GM23338 (cell line): ENCODE results near the gene PLPPR5. TPM values are rescaled to one million over a fixed set of nuclear protein-coding genes. Genes with fewer than 3 reads are reported as not detected.

Experiments used
- ATAC-seq: fragments of 200-7000 bp; cut with Tn5 transposase; 3 replicates; pipeline ENCODE4 v1.9.1; 2020
- DNase-seq: peaks from one replicate; pipeline ENCODE4 v3.0.0-alpha.2; 2015; ENCODE audit warnings: low spot score
- H2AFZ ChIP-seq: fragments of 200-600 bp; sonication (generic); 2 replicates; pipeline ENCODE4 v1.8.0; 2016; ENCODE audit warnings: antibody characterized with exemption, mild to moderate bottlenecking, moderate library complexity
- H3F3A ChIP-seq: fragments of 200-600 bp; sonication (generic); replicated peaks from 2 replicates; pipeline ENCODE4 v1.8.0; 2017; ENCODE audit warnings: antibody characterized with exemption, mixed run types, low read depth
- H3K27ac ChIP-seq: fragments of 200-600 bp; sonication (generic); 2 replicates; pipeline ENCODE4 v1.6.1; 2016; ENCODE audit warnings: low read depth
- H3K27me3 ChIP-seq: fragments of 200-600 bp; sonication (generic); 2 replicates; pipeline ENCODE4 v1.8.0; 2016; ENCODE audit warnings: mild to moderate bottlenecking, mixed run types, moderate library complexity; ENCODE audit not compliant: insufficient read depth
- H3K36me3 ChIP-seq: fragments of 200-600 bp; sonication (generic); 2 replicates; pipeline ENCODE4 v1.8.0; 2016; ENCODE audit warnings: mild to moderate bottlenecking; ENCODE audit not compliant: insufficient read depth
- H3K4me1 ChIP-seq: fragments of 200-600 bp; sonication (generic); 2 replicates; pipeline ENCODE4 v1.8.0; 2016; ENCODE audit warnings: mild to moderate bottlenecking, moderate library complexity; ENCODE audit not compliant: insufficient read depth
- H3K4me2 ChIP-seq: fragments of 200-600 bp; sonication (generic); 2 replicates; pipeline ENCODE4 v1.7.1; 2017; ENCODE audit warnings: mixed run types
- H3K4me3 ChIP-seq: fragments of 200-600 bp; sonication (generic); 2 replicates; pipeline ENCODE4 v1.6.1; 2016; ENCODE audit warnings: mixed run types
- H3K79me2 ChIP-seq: fragments of 200-600 bp; sonication (generic); replicated peaks from 2 replicates; pipeline ENCODE4 v1.8.0; 2017; ENCODE audit warnings: mild to moderate bottlenecking; ENCODE audit not compliant: insufficient read depth
- H3K9me2 ChIP-seq: fragments of 200-600 bp; sonication (generic); 2 replicates; pipeline ENCODE4 v1.8.0; 2017; ENCODE audit not compliant: insufficient read depth
- H4K20me1 ChIP-seq: fragments of 200-600 bp; sonication (generic); replicated peaks from 2 replicates; pipeline ENCODE4 v1.8.0; 2017; ENCODE audit warnings: mild to moderate bottlenecking; ENCODE audit not compliant: insufficient read depth
- H3K27ac Mint-ChIP-seq: 2 replicates; pipeline ENCODE4 v1.8.0; 2020; ENCODE audit warnings: inconsistent platforms, mild to moderate bottlenecking, moderate library complexity, mixed read lengths
- H3K27me3 Mint-ChIP-seq: 3 replicates; pipeline ENCODE4 v1.8.0; 2022; ENCODE audit warnings: low read depth, mild to moderate bottlenecking, moderate library complexity, mixed read lengths, inconsistent platforms; ENCODE audit not compliant: insufficient read depth, poor library complexity
- H3K36me3 Mint-ChIP-seq: 3 replicates; pipeline ENCODE4 v1.8.0; 2021; ENCODE audit warnings: low read depth, mild to moderate bottlenecking, inconsistent platforms, moderate library complexity, mixed read lengths
- H3K4me1 Mint-ChIP-seq: 3 replicates; pipeline ENCODE4 v1.8.0; 2020; ENCODE audit warnings: mild to moderate bottlenecking, inconsistent platforms, mixed read lengths
- H3K4me3 Mint-ChIP-seq: 3 replicates; pipeline ENCODE4 v1.8.0; 2021; ENCODE audit warnings: moderate library complexity, mild to moderate bottlenecking, inconsistent platforms, mixed read lengths
- H3K9me3 Mint-ChIP-seq: 3 replicates; pipeline ENCODE4 v1.8.0; 2020; ENCODE audit warnings: moderate library complexity, mild to moderate bottlenecking, inconsistent platforms, mixed read lengths
- CTCF ChIP-seq, 2 experiments: fragments of 200-600 bp in 1 of 2; sonication (generic) in 1 of 2; conservative IDR thresholded peaks; 2 replicates each; pipeline versions ENCODE4 v1.5.1 to v1.6.1; 2016 to 2017; ENCODE audit warnings: antibody characterized with exemption in 2 of 2, low read depth in 2 of 2, mild to moderate bottlenecking in 2 of 2, moderate library complexity in 1 of 2
- EZH2 ChIP-seq: fragments of 200-600 bp; sonication (generic); IDR thresholded peaks from one replicate; pipeline ENCODE4 v1.8.0; 2017; ENCODE audit warnings: antibody characterized with exemption, mild to moderate bottlenecking, low read depth; ENCODE audit not compliant: unreplicated experiment
- EZH2phosphoT487 ChIP-seq: fragments of 200-600 bp; sonication (generic); IDR thresholded peaks from one replicate; pipeline ENCODE4 v1.8.1; 2018; ENCODE audit warnings: antibody characterized with exemption; ENCODE audit not compliant: unreplicated experiment
- JUNB ChIP-seq: IDR thresholded peaks from one replicate; pipeline ENCODE4 v1.6.1; 2016; ENCODE audit warnings: antibody characterized with exemption; ENCODE audit not compliant: unreplicated experiment
- NANOG ChIP-seq: IDR thresholded peaks from 2 replicates; pipeline ENCODE4 v1.6.1; 2016; ENCODE audit warnings: antibody characterized with exemption, borderline replicate concordance
- POLR2AphosphoS5 ChIP-seq: IDR thresholded peaks from 2 replicates; pipeline ENCODE4 v1.6.1; 2016; ENCODE audit warnings: antibody characterized with exemption, low read depth
- STAT1 ChIP-seq: IDR thresholded peaks from one replicate; pipeline ENCODE4 v1.6.1; 2016; ENCODE audit warnings: antibody characterized with exemption; ENCODE audit not compliant: unreplicated experiment
- ZNF114 ChIP-seq: fragments of 250-450 bp; sonication (Bioruptor Pico); IDR thresholded peaks from 2 replicates; pipeline ENCODE4 v1.5.0; 2020; ENCODE audit warnings: mild to moderate bottlenecking, moderate library complexity
- ZNF331 ChIP-seq: fragments of 250-450 bp; sonication (Bioruptor Pico); IDR thresholded peaks from 2 replicates; pipeline ENCODE4 v1.5.0; 2020; ENCODE audit warnings: low read depth, mild to moderate bottlenecking, moderate library complexity
- polyA plus RNA-seq: library from polyadenylated mRNA; unstranded; fragments of >200 nt; fragmentation: Nextera tagmentation; extraction: Ambion mirVana; gene quantifications from 2 replicates; pipeline ENCODE4 v1.2.1, GENCODE V29; 2016
- total RNA-seq: library from RNA; depleted of rRNA; stranded (reverse); fragments of >200 nt; shearing (Covaris generic); gene quantifications from 2 replicates; pipeline ENCODE4 v1.2.3, GENCODE V29; 2014
- TF ChIP-seq, protein P1 (sequence below): IDR thresholded peaks from 2 replicates; pipeline ENCODE4 v1.6.1; 2016; ENCODE audit warnings: antibody characterized with exemption

PLPPR5 gene
- total and polyA plus RNA-seq, 2 experiments from 2014 or later, result 3.2 to 4.2 TPM

DNA sequence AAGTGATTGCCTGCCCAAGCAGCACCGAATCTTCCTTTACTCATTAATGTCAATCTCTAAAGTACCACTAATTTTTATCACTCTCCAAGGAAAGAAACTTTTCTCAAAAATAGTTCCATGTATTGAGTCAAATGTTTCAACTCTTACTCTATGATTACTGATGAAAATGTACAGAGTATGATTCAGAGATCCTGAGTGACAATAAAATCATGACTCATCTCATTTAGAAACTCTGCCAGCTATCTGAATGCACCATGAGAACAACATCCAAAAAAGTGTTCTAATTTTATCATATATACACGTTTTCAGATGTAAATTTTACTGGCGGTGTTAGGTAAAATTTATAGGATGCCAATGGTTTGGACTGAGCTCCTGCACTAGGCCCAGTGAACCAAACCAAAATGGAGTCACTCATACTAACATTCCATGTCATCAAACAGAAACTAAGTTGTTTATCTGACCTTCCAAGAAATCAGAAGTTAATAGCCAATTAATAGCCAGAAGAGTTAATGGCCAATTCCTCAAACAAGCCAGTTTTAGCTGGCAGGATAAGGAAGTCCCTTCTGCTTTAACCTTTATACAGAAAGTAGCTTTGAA is 22.6 kb downstream of the PLPPR5 start:
- peaks cover 8% of the 10 kb centered on the region; the same call in 2 of the 3 replicates for H3K9me3 Mint-ChIP-seq
- no peaks in the 10 kb centered on the region for H4K20me1 ChIP-seq
- no peak overlapping the region for H3K4me2 ChIP-seq
- TF ChIP-seq STAT1 (no peak), NANOG (no peak), CTCF (conservative IDR thresholded peaks at IDR 0.05; ENCODE audit: low read depth in 2 of 2) (no peak), EZH2phosphoT487 (no peak)
- TF ChIP-seq, protein P1, sequence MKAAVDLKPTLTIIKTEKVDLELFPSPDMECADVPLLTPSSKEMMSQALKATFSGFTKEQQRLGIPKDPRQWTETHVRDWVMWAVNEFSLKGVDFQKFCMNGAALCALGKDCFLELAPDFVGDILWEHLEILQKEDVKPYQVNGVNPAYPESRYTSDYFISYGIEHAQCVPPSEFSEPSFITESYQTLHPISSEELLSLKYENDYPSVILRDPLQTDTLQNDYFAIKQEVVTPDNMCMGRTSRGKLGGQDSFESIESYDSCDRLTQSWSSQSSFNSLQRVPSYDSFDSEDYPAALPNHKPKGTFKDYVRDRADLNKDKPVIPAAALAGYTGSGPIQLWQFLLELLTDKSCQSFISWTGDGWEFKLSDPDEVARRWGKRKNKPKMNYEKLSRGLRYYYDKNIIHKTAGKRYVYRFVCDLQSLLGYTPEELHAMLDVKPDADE, result no peak
- H3K4me3 ChIP-seq, result no peak overlapping the region
- ATAC-seq (no peak), DNase-seq (no peak)
- H3K36me3 Mint-ChIP-seq, result peaks cover 8% of the 10 kb centered on the region; the same call in 2 of the 3 replicates
- H3K27me3 ChIP-seq, result no peaks in the 10 kb centered on the region
- H3K9me2 ChIP-seq, result no peaks in the 10 kb centered on the region
- no peaks in the 10 kb centered on the region for H3F3A ChIP-seq
- no peak overlapping the region for H3K27ac Mint-ChIP-seq
- no peaks in the 10 kb centered on the region for H3K36me3 ChIP-seq
- H3K79me2 ChIP-seq, result no peaks in the 10 kb centered on the region
- H3K27me3 Mint-ChIP-seq, result peaks cover 3% of the 10 kb centered on the region
- H3K4me1 ChIP-seq, result peaks cover 8% of the 10 kb centered on the region
- H3K4me1 Mint-ChIP-seq, result peaks cover 20% of the 10 kb centered on the region
- H3K4me3 Mint-ChIP-seq, result no peak overlapping the region
- no peak overlapping the region for H3K27ac ChIP-seq
- no peak overlapping the region for H2AFZ ChIP-seq

DNA sequence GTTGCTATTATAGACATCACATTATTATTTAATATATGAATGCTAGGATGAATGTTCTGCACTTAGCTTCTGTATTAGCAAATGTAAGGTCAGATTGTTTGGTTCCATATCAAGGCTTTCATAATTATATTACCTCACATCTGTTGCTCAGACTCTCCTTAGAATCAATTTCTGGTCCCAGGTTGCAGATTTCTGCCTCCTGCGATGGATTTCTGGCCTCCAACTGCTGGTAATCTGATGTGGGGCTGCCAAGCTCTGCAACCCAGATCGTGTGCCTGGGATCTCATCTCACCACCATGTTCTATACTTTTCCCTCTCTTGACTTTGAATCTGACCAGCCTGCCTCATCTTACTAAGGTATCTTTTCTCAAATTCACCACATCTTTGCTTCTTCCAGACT is 25.2 kb downstream of the PLPPR5 start:
- peaks cover 4% of the 10 kb centered on the region for H3K27me3 Mint-ChIP-seq
- H3K4me1 Mint-ChIP-seq, result peaks cover 25% of the 10 kb centered on the region
- no peaks in the 10 kb centered on the region for H3K79me2 ChIP-seq
- H3K27ac ChIP-seq, result no peak overlapping the region
- H3K4me2 ChIP-seq, result 0 out of 2 replicates have a peak overlapping the region, but pooled peaks have one; percentile 2
- H3K27ac Mint-ChIP-seq, result 0 out of 2 replicates have a peak overlapping the region, but pooled peaks have one; percentile 2
- no peak overlapping the region for H2AFZ ChIP-seq
- H4K20me1 ChIP-seq, result no peaks in the 10 kb centered on the region
- H3K4me3 ChIP-seq, result no peak overlapping the region
- H3K36me3 ChIP-seq, result no peaks in the 10 kb centered on the region
- no peak for DNase-seq
- H3K27me3 ChIP-seq, result no peaks in the 10 kb centered on the region
- no peaks in the 10 kb centered on the region; the same call in 1 of the 2 replicates for H3K9me2 ChIP-seq
- ATAC-seq, result no peak
- peaks cover 8% of the 10 kb centered on the region; the same call in 2 of the 3 replicates for H3K9me3 Mint-ChIP-seq
- no peaks in the 10 kb centered on the region for H3F3A ChIP-seq
- H3K4me1 ChIP-seq, result peaks cover 19% of the 10 kb centered on the region
- no peak overlapping the region for H3K4me3 Mint-ChIP-seq
- H3K36me3 Mint-ChIP-seq, result peaks cover 8% of the 10 kb centered on the region; the same call in 2 of the 3 replicates
- no peak for TF ChIP-seq NANOG
- no peak for TF ChIP-seq STAT1
- TF ChIP-seq ZNF331 (CRISPR knock-in tag), result no peak
- TF ChIP-seq EZH2, result no peak
- TF ChIP-seq, protein P1, result no peak
- TF ChIP-seq POLR2AphosphoS5, result no peak
- no peak for TF ChIP-seq JUNB
- no peak for TF ChIP-seq ZNF114 (CRISPR knock-in tag)
- no peak for TF ChIP-seq CTCF (conservative IDR thresholded peaks at IDR 0.05; ENCODE audit: low read depth in 2 of 2)
